GM06990 (cell line): ENCODE measurements around the gene CRB2.

Experiments
- DNase-seq: peaks from one replicate; pipeline ENCODE4 v3.0.0-alpha.2; 2011; ENCODE audit not compliant: insufficient read length; ENCODE audit errors: extremely low read depth
- H3K27me3 ChIP-seq: replicated peaks from 2 replicates; pipeline ENCODE4 v1.6.0; 2011; ENCODE audit warnings: low read length; ENCODE audit not compliant: control insufficient read depth, insufficient read depth
- H3K36me3 ChIP-seq: 2 replicates; pipeline ENCODE4 v1.5.1; 2011; ENCODE audit warnings: low read length; ENCODE audit not compliant: control insufficient read depth, insufficient read depth
- H3K4me3 ChIP-seq: replicated peaks from 2 replicates; pipeline ENCODE4 v1.5.1; 2011; ENCODE audit warnings: low read depth, mild to moderate bottlenecking, control low read depth, low read length
- TF ChIP-seq, protein P1 (sequence below): IDR thresholded peaks from 2 replicates; pipeline ENCODE4 v1.5.1; 2011; ENCODE audit warnings: low read length, control low read depth, mild to moderate bottlenecking, inconsistent platforms; ENCODE audit not compliant: insufficient read depth, poor library complexity, severe bottlenecking

CRB2 gene

DNA sequence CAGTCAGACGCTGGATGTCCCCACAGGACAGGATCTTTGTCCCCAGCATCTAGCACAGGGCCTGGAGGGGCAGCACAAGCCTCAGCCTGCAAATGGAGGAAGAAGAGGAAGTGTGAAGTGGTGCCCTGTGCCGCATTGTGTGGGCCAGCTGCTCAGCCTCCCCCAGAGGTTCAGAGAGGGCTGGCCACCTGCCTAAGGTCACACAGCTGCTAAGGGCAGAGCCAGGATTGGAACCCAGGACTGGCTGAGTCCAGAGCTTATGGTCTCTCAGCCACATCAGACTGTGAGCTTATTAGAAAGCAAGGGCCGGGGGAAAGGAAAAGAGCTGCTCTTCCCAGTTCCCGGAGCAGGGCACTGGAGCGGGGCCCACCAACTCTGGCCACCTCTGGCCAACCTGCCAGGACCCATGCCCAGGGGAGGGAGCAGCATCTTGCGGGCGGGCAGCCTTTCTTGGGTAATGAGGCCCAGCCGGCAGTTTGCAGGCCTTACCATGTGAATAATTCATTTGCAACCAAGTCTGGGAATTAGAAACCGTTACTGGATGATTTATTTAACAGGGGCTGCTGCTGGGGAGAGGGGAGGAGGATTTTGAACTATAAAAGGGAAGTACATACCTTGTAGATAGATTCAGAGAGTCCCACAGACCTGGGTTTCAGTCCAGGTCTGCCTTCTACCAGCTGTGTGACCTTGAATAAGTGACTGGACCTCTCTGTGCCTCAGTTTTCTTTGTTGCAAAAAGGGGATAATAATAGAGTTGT, 11.6 kb upstream of the CRB2 start:
- DNase-seq = peak; percentile 65
- Histone ChIP-seq H3K4me3 (no peak overlapping the region), H3K27me3 (no peaks in the 10 kb centered on the region), H3K36me3 (no peaks in the 10 kb centered on the region)
- TF ChIP-seq, protein P1, sequence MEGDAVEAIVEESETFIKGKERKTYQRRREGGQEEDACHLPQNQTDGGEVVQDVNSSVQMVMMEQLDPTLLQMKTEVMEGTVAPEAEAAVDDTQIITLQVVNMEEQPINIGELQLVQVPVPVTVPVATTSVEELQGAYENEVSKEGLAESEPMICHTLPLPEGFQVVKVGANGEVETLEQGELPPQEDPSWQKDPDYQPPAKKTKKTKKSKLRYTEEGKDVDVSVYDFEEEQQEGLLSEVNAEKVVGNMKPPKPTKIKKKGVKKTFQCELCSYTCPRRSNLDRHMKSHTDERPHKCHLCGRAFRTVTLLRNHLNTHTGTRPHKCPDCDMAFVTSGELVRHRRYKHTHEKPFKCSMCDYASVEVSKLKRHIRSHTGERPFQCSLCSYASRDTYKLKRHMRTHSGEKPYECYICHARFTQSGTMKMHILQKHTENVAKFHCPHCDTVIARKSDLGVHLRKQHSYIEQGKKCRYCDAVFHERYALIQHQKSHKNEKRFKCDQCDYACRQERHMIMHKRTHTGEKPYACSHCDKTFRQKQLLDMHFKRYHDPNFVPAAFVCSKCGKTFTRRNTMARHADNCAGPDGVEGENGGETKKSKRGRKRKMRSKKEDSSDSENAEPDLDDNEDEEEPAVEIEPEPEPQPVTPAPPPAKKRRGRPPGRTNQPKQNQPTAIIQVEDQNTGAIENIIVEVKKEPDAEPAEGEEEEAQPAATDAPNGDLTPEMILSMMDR = no peak

GRCh38 chr9:123345567-123345955, 10.4 kb upstream of the CRB2 start:
- Histone ChIP-seq H3K27me3 (no peaks in the 10 kb centered on the region), H3K36me3 (no peaks in the 10 kb centered on the region), H3K4me3 (no peak overlapping the region)
- DNase-seq = no peak
- TF ChIP-seq, protein P1 = no peak

DNA sequence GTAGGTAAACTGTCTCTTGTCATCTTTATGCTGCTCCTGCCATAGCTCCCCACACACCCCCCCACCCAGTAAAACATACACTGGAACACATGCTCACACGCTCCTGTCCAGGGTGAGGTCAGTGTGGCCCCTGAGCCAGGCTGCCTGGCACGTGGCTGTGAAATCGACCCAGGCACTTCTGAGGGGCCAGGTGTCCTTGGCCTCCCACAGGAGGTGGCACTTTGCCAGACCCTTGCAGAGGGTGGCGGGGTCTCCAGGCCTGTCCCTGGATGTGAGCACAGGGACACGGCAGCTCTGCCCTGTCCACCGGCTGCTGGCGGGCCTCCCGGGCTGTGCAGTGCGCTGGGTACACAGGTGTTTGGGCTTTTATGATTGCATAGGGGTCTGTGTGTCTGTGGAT, 10.0 kb upstream of the CRB2 start:
- no peak for DNase-seq
- TF ChIP-seq, protein P1 = no peak
- Histone ChIP-seq H3K4me3 (no peak overlapping the region), H3K27me3 (no peaks in the 10 kb centered on the region), H3K36me3 (no peaks in the 10 kb centered on the region)

DNA sequence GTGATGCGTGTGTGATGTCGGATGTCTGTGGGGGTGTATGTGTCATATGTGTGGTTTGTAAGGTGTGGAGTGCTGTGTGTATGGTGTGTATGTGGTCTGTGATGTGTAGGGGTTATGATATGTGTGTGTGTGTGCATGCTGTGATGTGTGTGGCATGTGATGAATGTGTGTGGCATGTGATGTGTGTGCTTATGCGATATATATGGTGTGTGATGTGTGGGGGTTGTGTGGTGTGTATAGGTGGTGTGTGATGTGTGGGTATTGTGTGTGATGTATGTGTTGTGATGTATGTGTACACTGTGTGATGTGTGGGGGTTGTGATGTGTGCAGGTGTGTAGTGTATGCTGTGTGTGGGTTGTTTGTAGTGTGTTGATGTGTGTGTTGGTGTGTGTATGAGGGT, 9.2 kb upstream of the CRB2 start:
- H3K27me3 ChIP-seq = no peaks in the 10 kb centered on the region
- no peaks in the 10 kb centered on the region for H3K36me3 ChIP-seq
- H3K4me3 ChIP-seq = no peak overlapping the region
- DNase-seq = no peak
- TF ChIP-seq, protein P1 = no peak

DNA sequence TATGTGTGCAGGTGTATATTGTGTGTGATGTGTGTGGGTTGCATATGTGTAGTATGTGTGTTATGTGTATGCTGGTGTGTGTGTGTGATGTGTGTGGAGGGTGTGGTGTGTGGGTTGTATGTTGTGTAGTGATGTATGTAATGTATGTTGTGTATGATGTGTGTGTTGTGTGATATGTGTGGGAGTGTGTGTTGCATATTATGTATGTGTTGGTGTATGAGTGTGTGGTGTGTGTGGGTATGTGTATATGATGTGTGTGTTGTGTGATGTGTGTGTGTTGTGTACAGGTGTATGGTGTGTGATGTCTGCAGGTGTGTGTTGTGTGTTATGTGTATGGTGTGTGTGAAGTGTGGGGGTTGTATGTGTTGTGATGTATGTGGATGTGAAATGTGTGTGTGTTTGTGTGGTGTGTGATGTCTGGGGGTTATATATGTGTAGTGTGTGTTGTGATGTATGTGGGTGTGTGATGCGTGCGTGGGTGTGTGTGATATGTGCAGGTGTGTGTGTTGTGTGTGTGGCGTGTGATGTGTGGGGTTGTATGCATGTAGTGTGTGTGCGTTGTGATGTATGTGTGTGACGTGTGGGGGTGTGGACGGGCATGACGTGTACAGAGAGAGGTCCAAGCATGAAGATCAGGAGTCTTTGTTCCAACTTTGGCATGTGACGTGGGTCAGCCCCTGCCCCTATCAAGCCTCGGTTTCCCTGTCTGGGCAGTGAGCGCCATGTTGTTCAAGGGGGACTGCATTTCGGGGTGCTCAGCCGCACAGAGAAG, 8.5 kb upstream of the CRB2 start:
- no peak overlapping the region for H3K4me3 ChIP-seq
- TF ChIP-seq, protein P1 = no peak
- no peaks in the 10 kb centered on the region for H3K36me3 ChIP-seq
- no peaks in the 10 kb centered on the region for H3K27me3 ChIP-seq
- no peak for DNase-seq
